Sigmoid colon (tissue), 7 donors: ENCODE data around the gene PTPRD. TPM values are rescaled to one million over a fixed set of nuclear protein-coding genes. Genes with fewer than 3 reads are reported as not detected.

Source experiments
- DNase-seq: peaks from one replicate; pipeline ENCODE4 v3.0.0-alpha.2; 2019
- H3K27ac ChIP-seq, 4 donors: fragments of 200-600 bp; sonication (generic); one replicate each; pipeline ENCODE4 v1.5.1; 2016 to 2019; ENCODE audit warnings: mild to moderate bottlenecking in 1 of 4
- H3K27me3 ChIP-seq, 3 donors: fragments of 200-600 bp; sonication (generic); one replicate each; pipeline ENCODE4 v1.5.1; 2019; ENCODE audit warnings: mild to moderate bottlenecking in 1 of 3
- H3K36me3 ChIP-seq, 4 donors: fragments of 200-600 bp; sonication (generic); one replicate each; pipeline ENCODE4 v1.5.1; 2016 to 2019
- H3K4me1 ChIP-seq, 4 donors: fragments of 200-600 bp; sonication (generic); one replicate each; pipeline ENCODE4 v1.5.1; 2017 to 2019
- H3K4me3 ChIP-seq, 4 donors: fragments of 200-600 bp; sonication (generic); one replicate each; pipeline ENCODE4 v1.5.1; 2017 to 2019; ENCODE audit warnings: mild to moderate bottlenecking in 2 of 4, moderate library complexity in 1 of 4
- H3K9me3 ChIP-seq, 4 donors: fragments of 200-600 bp in 3 of 4; sonication (generic) in 3 of 4; one replicate each; pipeline versions ENCODE4 v1.5.1 to v1.6.1; 2013 to 2019
- CTCF ChIP-seq, 4 experiments: fragments of 450-650 bp in 3 of 4; fragments of 200-600 bp in 1 of 4; IDR thresholded peaks; one replicate each; pipeline ENCODE4 v1.5.1; 2016 to 2019; ENCODE audit warnings: antibody characterized with exemption in 4 of 4, mild to moderate bottlenecking in 3 of 4, moderate library complexity in 2 of 4
- EP300 ChIP-seq, 4 donors: sonication (generic); formaldehyde crosslinking; IDR thresholded peaks; one replicate each; pipeline ENCODE4 v1.6.1; 2017; ENCODE audit warnings: antibody characterized with exemption in 4 of 4
- POLR2A ChIP-seq, 2 donors: fragments of 450-650 bp; IDR thresholded peaks; one replicate each; pipeline ENCODE4 v1.6.1; 2016; ENCODE audit warnings: antibody characterized with exemption in 2 of 2, mild to moderate bottlenecking in 2 of 2, moderate library complexity in 2 of 2
- POLR2AphosphoS5 ChIP-seq, 4 donors: sonication (generic); formaldehyde crosslinking; IDR thresholded peaks; one replicate each; pipeline ENCODE4 v1.6.1; 2017; ENCODE audit warnings: antibody characterized with exemption in 4 of 4
- whole genome bisulfite sequencing, 2 donors: extraction: QIAGEN DNeasy Blood & Tissue Kit; methylation state at CpG; one replicate each; pipeline ENCODE4 v1.1.7; 2013; 5-methylcytosine and 5-hydroxymethylcytosine counted together
- intact Hi-C: fragments of 100-400 bp; cut with DNase I; formaldehyde crosslinking; loops from one replicate; pipeline ENCODE4 v1.15.1; 2023
- polyA plus RNA-seq, 3 donors: library from polyadenylated mRNA; stranded (reverse); fragments of 200-250 nt; gene quantifications; one replicate each; pipeline ENCODE4 v1.2.3, GENCODE V29; 2013
- total RNA-seq, 4 donors: library from RNA; depleted of rRNA; stranded (reverse); fragments of >200 nt; gene quantifications; one replicate each; pipeline ENCODE4 v1.1.0, GENCODE V29; 2016
- donor health status: healthy with polysubstance abuse.
- donor health status: Bipolar disorder and iron deficiency.
- donor health status: healthy.

The PTPRD gene
- total and polyA plus RNA-seq, 7 donors, result 1.2 to 18.3 (median 6.3) TPM

GRCh38 chr9:9523476-9524139 is 1089.2 kb downstream of the PTPRD start:
- H3K4me1 ChIP-seq, result no peaks in the 10 kb centered on the region
- H3K27me3 ChIP-seq, result no peaks in the 10 kb centered on the region
- no peaks in the 10 kb centered on the region for H3K9me3 ChIP-seq
- no peaks in the 10 kb centered on the region for H3K36me3 ChIP-seq
- no peak for DNase-seq
- intact Hi-C loops, result no loop called here
- H3K27ac ChIP-seq, result no peak overlapping the region
- TF ChIP-seq POLR2A (IDR thresholded peaks at IDR 0.05), result no peak
- TF ChIP-seq CTCF (IDR thresholded peaks at IDR 0.05), result no peak
- no peak for TF ChIP-seq POLR2AphosphoS5 (IDR thresholded peaks at IDR 0.05)
- TF ChIP-seq EP300 (IDR thresholded peaks at IDR 0.05), result no peak
- WGBS, 2 donors, result 79 to 83% methylated on average over 8 of the region's 8 CpGs
- no peak overlapping the region for H3K4me3 ChIP-seq

GRCh38 chr9:9522406-9522805 is 1090.4 kb downstream of the PTPRD start:
- TF ChIP-seq CTCF (IDR thresholded peaks at IDR 0.05), result no peak
- TF ChIP-seq POLR2AphosphoS5 (IDR thresholded peaks at IDR 0.05), result no peak
- TF ChIP-seq POLR2A (IDR thresholded peaks at IDR 0.05), result no peak
- H3K36me3 ChIP-seq, result no peaks in the 10 kb centered on the region
- DNase-seq, result no peak
- intact Hi-C loops, result no loop called here
- H3K27me3 ChIP-seq, result no peaks in the 10 kb centered on the region
- WGBS, 2 donors, result 67 to 89% methylated on average over 1 of the region's 1 CpG
- H3K9me3 ChIP-seq, result no peaks in the 10 kb centered on the region
- no peak overlapping the region for H3K4me3 ChIP-seq
- no peaks in the 10 kb centered on the region for H3K4me1 ChIP-seq
- no peak overlapping the region for H3K27ac ChIP-seq

GRCh38 chr9:9521033-9521779 is 1091.6 kb downstream of the PTPRD start:
- Histone ChIP-seq H3K27me3 (no peaks in the 10 kb centered on the region), H3K27ac (no peak overlapping the region), H3K9me3 (no peaks in the 10 kb centered on the region), H3K4me1 (no peaks in the 10 kb centered on the region), H3K4me3 (no peak overlapping the region), H3K36me3 (no peaks in the 10 kb centered on the region)
- TF ChIP-seq EP300 (IDR thresholded peaks at IDR 0.05) (no peak), POLR2AphosphoS5 (IDR thresholded peaks at IDR 0.05) (no peak), POLR2A (IDR thresholded peaks at IDR 0.05) (no peak), CTCF (IDR thresholded peaks at IDR 0.05) (no peak)
- no peak for DNase-seq
- WGBS, 2 donors, result 42 to 50% methylated on average over 5 of the region's 5 CpGs
- intact Hi-C loops, result no loop called here

GRCh38 chr9:9504869-9505268 is 1107.9 kb downstream of the PTPRD start:
- TF ChIP-seq POLR2AphosphoS5 (IDR thresholded peaks at IDR 0.05) (no peak), POLR2A (IDR thresholded peaks at IDR 0.05) (no peak), CTCF (IDR thresholded peaks at IDR 0.05) (no peak), EP300 (IDR thresholded peaks at IDR 0.05) (no peak)
- intact Hi-C loops, result no loop called here
- Histone ChIP-seq H3K36me3 (no peaks in the 10 kb centered on the region), H3K9me3 (no peaks in the 10 kb centered on the region), H3K27me3 (no peaks in the 10 kb centered on the region), H3K4me3 (no peak overlapping the region), H3K27ac (no peak overlapping the region), H3K4me1 (no peaks in the 10 kb centered on the region)
- WGBS, 2 donors, result 82 to 88% methylated on average over 1 of the region's 1 CpG
- no peak for DNase-seq
